NB4 (cell line): ENCODE data around the gene CFAP161.
"Not testable (repeated sequence)": the region's sequence is repeated elsewhere in the genome, so short reads cannot be mapped to it uniquely, and the experiment has no call there.

Source experiments
- DNase-seq: peaks from one replicate; pipeline ENCODE4 v3.0.0; 2010; ENCODE audit warnings: low read depth
- H3K4me3 ChIP-seq: one replicate; pipeline ENCODE4 v1.5.1; 2011; ENCODE audit warnings: mild to moderate bottlenecking, low read depth, low read length, moderate library complexity
- CTCF ChIP-seq: IDR thresholded peaks from one replicate; pipeline ENCODE4 v1.5.1; 2012; ENCODE audit warnings: low read depth, low read length
- MAX ChIP-seq: IDR thresholded peaks from 2 replicates; pipeline ENCODE4 v1.6.1; 2011; ENCODE audit warnings: low read depth, low read length
- MYC ChIP-seq: IDR thresholded peaks from 2 replicates; pipeline ENCODE4 v1.6.1; 2011; ENCODE audit warnings: low read depth, low read length
- POLR2A ChIP-seq: IDR thresholded peaks from 2 replicates; pipeline ENCODE4 v1.6.1; 2011; ENCODE audit warnings: mild to moderate bottlenecking; ENCODE audit not compliant: insufficient read length; ENCODE audit errors: extremely low read depth

Gene CFAP161

GRCh38 chr15:81117136-81117535, 16.9 kb upstream of the CFAP161 start:
- no peak overlapping the region for H3K4me3 ChIP-seq
- DNase-seq = no peak
- TF ChIP-seq MYC = no peak
- TF ChIP-seq MAX = no peak
- no peak for TF ChIP-seq CTCF
- TF ChIP-seq POLR2A = no peak

GRCh38 chr15:81117581-81117980, 16.5 kb upstream of the CFAP161 start:
- TF ChIP-seq MYC = no peak
- no peak for TF ChIP-seq CTCF
- no peak for TF ChIP-seq POLR2A
- no peak for TF ChIP-seq MAX
- DNase-seq = no peak
- no peak overlapping the region for H3K4me3 ChIP-seq

- no peak for TF ChIP-seq MAX
- TF ChIP-seq MYC = no peak
- TF ChIP-seq CTCF = no peak
- TF ChIP-seq POLR2A = no peak
Observed at GRCh38 chr15:81118361-81118760, 15.7 kb upstream of the CFAP161 start.

GRCh38 chr15:81120069-81120468, 14.0 kb upstream of the CFAP161 start:
- DNase-seq = no peak
- no peak overlapping the region for H3K4me3 ChIP-seq
- TF ChIP-seq MAX (no peak), POLR2A (no peak), CTCF (no peak), MYC (no peak)

More at GRCh38 chr15:81118361-81118760, 15.7 kb upstream of the CFAP161 start:
- DNase-seq = no peak
- no peak overlapping the region for H3K4me3 ChIP-seq

- H3K4me3 ChIP-seq = no peak overlapping the region
- no peak for TF ChIP-seq MAX
- no peak for TF ChIP-seq POLR2A
- TF ChIP-seq MYC = no peak
- no peak for TF ChIP-seq CTCF
- no peak for DNase-seq
Observed at GRCh38 chr15:81126892-81127291, 7.2 kb upstream of the CFAP161 start.

- not testable (repeated sequence) for H3K4me3 ChIP-seq
- peak; percentile 39 for DNase-seq
Observed at GRCh38 chr15:81141478-81141877, 7.4 kb downstream of the CFAP161 start.
